GM12878 (cell line): ENCODE data around the gene NBPF3. TPM values are rescaled to one million over a fixed set of nuclear protein-coding genes. Genes with fewer than 3 reads are reported as not detected.

Experiments
- ATAC-seq: fragments of 200-7000 bp; cut with Tn5 transposase; 3 replicates; pipeline ENCODE4 v1.9.1; 2020; ENCODE audit warnings: mild to moderate bottlenecking, moderate library complexity
- BruUV-seq: library from RNA; stranded (reverse); fragments of 400-500 nt; replicated peaks from 2 replicates; lab custom pipeline; 2021; lab: Mats Ljungman, UMichigan
- CTCF ChIA-PET: fragments of 300-600 bp; sonication (Branson Sonifier 250); formaldehyde crosslinking; extraction: SDS; loops from one replicate; lab custom pipeline; 2021; ENCODE audit warnings: inconsistent platforms; lab: Yijun Ruan, JAX
- POLR2A ChIA-PET: fragments of 350-600 bp; formaldehyde crosslinking; extraction: SDS; loops from one replicate; lab custom pipeline; 2021; ENCODE audit warnings: inconsistent platforms; lab: Charles Lee
- RAD21 ChIA-PET: fragments of 300-600 bp; sonication (Branson Sonifier 250); formaldehyde crosslinking; loops from one replicate; lab custom pipeline; 2023; ENCODE audit warnings: antibody characterized with exemption; ENCODE audit not compliant: unreplicated experiment; lab: Charles Lee
- SMC1A ChIA-PET: fragments of 300-600 bp; sonication (Branson Sonifier 250); formaldehyde crosslinking; loops from one replicate; lab custom pipeline; 2023; ENCODE audit not compliant: unreplicated experiment, uncharacterized antibody; lab: Charles Lee
- DNase-seq: peaks from one replicate; pipeline ENCODE4 v3.0.0-alpha.2; 2011; ENCODE audit warnings: low read depth, low spot score
- FAIRE-seq: peaks from 3 replicates; lab custom pipeline; 2011; peaks lifted over from hg19 to GRCh38; lab: Jason Lieb, UNC
- H2AFZ ChIP-seq: 2 replicates; pipeline ENCODE4 v1.6.0; 2011; ENCODE audit warnings: low read depth, low read length, control low read depth; ENCODE audit not compliant: control insufficient read depth
- H3K27ac ChIP-seq: 2 replicates; pipeline ENCODE4 v1.5.1; 2011; ENCODE audit warnings: control low read depth; ENCODE audit not compliant: control insufficient read depth, insufficient read depth
- H3K27me3 ChIP-seq, 2 experiments: replicated peaks in 1 of 2; 2 replicates each; pipeline versions ENCODE4 v1.6.0 to v1.6.1; 2011; ENCODE audit warnings: low read length in 1 of 2; ENCODE audit not compliant: control insufficient read depth in 2 of 2, insufficient read depth in 2 of 2
- H3K36me3 ChIP-seq, 2 experiments: 2 replicates each; pipeline ENCODE4 v1.5.1; 2011; ENCODE audit warnings: low read length in 1 of 2; ENCODE audit not compliant: control insufficient read depth in 2 of 2, insufficient read depth in 2 of 2
- H3K4me1 ChIP-seq: 2 replicates; pipeline ENCODE4 v1.6.1; 2011; ENCODE audit warnings: mild to moderate bottlenecking, low read length, moderate library complexity, mixed read lengths; ENCODE audit not compliant: control insufficient read depth, insufficient read depth
- H3K4me2 ChIP-seq: 2 replicates; pipeline ENCODE4 v1.6.0; 2011; ENCODE audit warnings: control low read depth; ENCODE audit not compliant: control insufficient read depth, insufficient read depth
- H3K4me3 ChIP-seq: fragments of 200-600 bp; sonication (generic); 2 replicates; pipeline ENCODE4 v1.5.1; 2016
- H3K79me2 ChIP-seq: 2 replicates; pipeline ENCODE4 v1.6.0; 2011; ENCODE audit warnings: low read length; ENCODE audit not compliant: control insufficient read depth, insufficient read depth
- H3K9ac ChIP-seq: 2 replicates; pipeline ENCODE4 v1.8.0; 2011; ENCODE audit warnings: low read length, control low read depth, mixed read lengths; ENCODE audit not compliant: control insufficient read depth, insufficient read depth
- H3K9me3 ChIP-seq: replicated peaks from 3 replicates; pipeline ENCODE4 v1.5.1; 2011; ENCODE audit warnings: mild to moderate bottlenecking, low read length; ENCODE audit not compliant: control insufficient read depth, insufficient read depth
- H4K20me1 ChIP-seq: 2 replicates; pipeline ENCODE4 v1.6.0; 2011; ENCODE audit not compliant: control insufficient read depth, insufficient read depth
- BMI1 ChIP-seq: fragments of 450-650 bp; IDR thresholded peaks from 2 replicates; pipeline ENCODE4 v1.6.1; 2016; ENCODE audit warnings: mild to moderate bottlenecking, moderate library complexity, borderline replicate concordance
- EED ChIP-seq: sonication (generic); IDR thresholded peaks from 2 replicates; pipeline ENCODE4 v1.6.1; 2016; ENCODE audit warnings: antibody characterized with exemption, low read depth
- MYC ChIP-seq: IDR thresholded peaks from 2 replicates; pipeline ENCODE4 v1.6.1; 2011; ENCODE audit warnings: mild to moderate bottlenecking, low read length, moderate library complexity, inconsistent platforms; ENCODE audit not compliant: insufficient read depth, insufficient replicate concordance, insufficient read length, severe bottlenecking
- NBN ChIP-seq: fragments of 450-650 bp; IDR thresholded peaks from 2 replicates; pipeline ENCODE4 v1.6.1; 2016
- NFIC ChIP-seq: IDR thresholded peaks from 2 replicates; pipeline ENCODE4 v1.6.1; 2012; ENCODE audit warnings: low read depth, mild to moderate bottlenecking, inconsistent platforms, low read length, moderate library complexity
- POLR2A ChIP-seq: IDR thresholded peaks from 2 replicates; pipeline ENCODE4 v1.6.1; 2011; ENCODE audit warnings: low read depth, mild to moderate bottlenecking, low read length
- RELA ChIP-seq: fragments of 450-650 bp; IDR thresholded peaks from 2 replicates; pipeline ENCODE4 v1.8.0; 2014; ENCODE audit warnings: borderline replicate concordance; ENCODE audit not compliant: partially characterized antibody
- RFX5 ChIP-seq: IDR thresholded peaks from 2 replicates; pipeline ENCODE4 v1.6.1; 2011; ENCODE audit warnings: low read depth, low read length, improper control_type of control experiment
- RUNX3 ChIP-seq: IDR thresholded peaks from 2 replicates; pipeline ENCODE4 v1.6.1; 2012; ENCODE audit warnings: low read length, inconsistent platforms
- SIN3A ChIP-seq: IDR thresholded peaks from 2 replicates; pipeline ENCODE4 v1.6.1; 2012; ENCODE audit warnings: low read depth, low read length, improper control_type of control experiment
- SREBF2 ChIP-seq: IDR thresholded peaks from 2 replicates; pipeline ENCODE4 v1.6.1; 2012; ENCODE audit warnings: mild to moderate bottlenecking, low read length
- SUPT20H ChIP-seq: IDR thresholded peaks from 2 replicates; pipeline ENCODE4 v1.6.1; 2011; ENCODE audit warnings: low read depth, mild to moderate bottlenecking, low read length, moderate library complexity, borderline replicate concordance; ENCODE audit not compliant: control insufficient read depth
- ZNF217 ChIP-seq: fragments of 450-650 bp; IDR thresholded peaks from 2 replicates; pipeline ENCODE4 v1.6.1; 2017; ENCODE audit warnings: antibody characterized with exemption, mild to moderate bottlenecking
- WGBS: methylation state at CpG from one replicate; pipeline ENCODE4 v1.1.6; 2016; ENCODE audit warnings: low lambda C conversion rate; ENCODE audit not compliant: insufficient replicate concordance, insufficient coverage; ENCODE audit errors: missing lambda C conversion rate; 5-methylcytosine and 5-hydroxymethylcytosine counted together
- in situ Hi-C: fragments of 300-500 bp; cut with MboI; formaldehyde crosslinking; loops from 9 replicates; pipeline ENCODE4 v1.14.3; 2018; ENCODE audit warnings: mixed read lengths
- intact Hi-C: fragments of 100-400 bp; cut with micrococcal nuclease; formaldehyde crosslinking; loops from one replicate; pipeline ENCODE4 v1.14.2; 2022; ENCODE audit not compliant: unreplicated experiment
- polyA plus RNA-seq, 11 experiments: library from polyadenylated mRNA; depleted of rRNA in 4 of 11; unstranded in 6 of 11; stranded (reverse) in 5 of 11; fragments of >200 nt; fragmentation: Nextera tagmentation in 4 of 11; fragmentation: Illumina TruSeq in 1 of 11; extraction: Ambion mirVana in 4 of 11; extraction: Trizol in 1 of 11; gene quantifications; 1 replicate in 1 of 11; 2 replicates in 10 of 11; pipeline versions ENCODE4 v1.2.1 to v1.2.3, GENCODE V29; 2011 to 2016; ENCODE audit warnings: inconsistent platforms in 2 of 11, missing spikeins in 2 of 11, low read depth in 1 of 11
- total RNA-seq, 4 experiments: library from RNA; depleted of rRNA in 3 of 4; stranded (reverse); fragments of >200 nt in 3 of 4; fragmentation: Illumina TruSeq in 1 of 4; extraction: Trizol in 1 of 4; gene quantifications; 2 replicates each; pipeline versions ENCODE4 v1.2.1 to v1.2.3, GENCODE V29; 2013 to 2021
- TF ChIP-seq, protein P1 (sequence below): IDR thresholded peaks from 2 replicates; pipeline ENCODE4 v1.6.1; 2011; ENCODE audit warnings: low read depth, mild to moderate bottlenecking, low read length, moderate library complexity, borderline replicate concordance; ENCODE audit errors: extremely low read depth

Gene NBPF3
- total and polyA plus RNA-seq, 10 of the 15 experiments (the other 5 are each of a cell fraction or from before 2014, with no cell fraction given) = 0.56 to 4.4 (median 2.7) TPM

DNA sequence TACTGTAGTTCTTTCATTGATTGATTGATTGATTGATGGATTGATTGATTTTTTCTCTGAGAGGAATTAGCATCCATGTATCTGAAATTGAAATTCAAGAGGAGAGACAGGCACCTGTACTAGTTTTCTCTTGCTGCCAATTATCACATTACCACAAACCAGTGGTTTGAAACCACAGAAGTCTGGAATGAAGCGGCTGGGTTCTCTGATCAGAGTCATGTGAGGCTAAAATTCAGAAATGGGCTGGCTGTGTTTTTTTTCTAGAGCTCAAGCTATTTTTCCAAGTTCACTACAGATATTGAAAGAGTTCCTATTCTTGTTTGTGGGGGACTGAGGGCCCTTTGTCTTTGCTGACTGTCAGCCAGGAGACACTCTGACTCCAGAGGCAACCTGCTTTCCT lies 10.0 kb downstream of the NBPF3 start:
- WGBS = 0% methylated on average over 1 of the region's 1 CpG
- Histone ChIP-seq H3K4me2 (no peak overlapping the region), H3K27ac (no peak overlapping the region), H2AFZ (no peak overlapping the region), H3K9ac (no peak overlapping the region), H3K9me3 (no peaks in the 10 kb centered on the region), H3K79me2 (no peaks in the 10 kb centered on the region), H4K20me1 (no peaks in the 10 kb centered on the region), H3K4me1 (no peaks in the 10 kb centered on the region), H3K36me3 (no peaks in the 10 kb centered on the region), H3K27me3 (no peaks in the 10 kb centered on the region), H3K4me3 (no peak overlapping the region)
- no peak for TF ChIP-seq RFX5
- TF ChIP-seq POLR2A = no peak
- no peak for TF ChIP-seq MYC
- TF ChIP-seq BMI1 = no peak
- TF ChIP-seq RUNX3 = no peak
- no peak for TF ChIP-seq SREBF2
- TF ChIP-seq ZNF217 = no peak
- TF ChIP-seq SIN3A = no peak
- TF ChIP-seq, protein P1, sequence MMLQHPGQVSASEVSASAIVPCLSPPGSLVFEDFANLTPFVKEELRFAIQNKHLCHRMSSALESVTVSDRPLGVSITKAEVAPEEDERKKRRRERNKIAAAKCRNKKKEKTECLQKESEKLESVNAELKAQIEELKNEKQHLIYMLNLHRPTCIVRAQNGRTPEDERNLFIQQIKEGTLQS = no peak
- TF ChIP-seq RELA = no peak
- TF ChIP-seq NBN = no peak
- no peak for TF ChIP-seq SUPT20H
- no peak for TF ChIP-seq EED
- no peak for TF ChIP-seq NFIC
- DNase-seq = no peak
- intact Hi-C loops = no loop called here
- ChIA-PET POLR2A (no interaction called here), RAD21 (no interaction called here), SMC1A (interaction anchor here (0.7 kb wide), 1 partner anchor 237 kb away, joined by 3 read pairs; no protein-coding TSS in a partner anchor), CTCF (interaction anchor here (0.5 to 1.2 kb wide), 3 partner anchors 61 to 255 kb away, joined by 3 to 4 read pairs (median 3); no protein-coding TSS in a partner anchor)
- no peak for FAIRE-seq
- no peak for ATAC-seq
- in situ Hi-C loops = no loop called here
- no TSS peak for BruUV-seq
